ENCODE data around the gene LIN28A. TPM values are rescaled to one million over a fixed set of nuclear protein-coding genes. Genes with fewer than 3 reads are reported as not detected.

The LIN28A gene
- polyA plus RNA-seq, 1 donor from 2014 or later: 1.0 TPM

GRCh38 chr1:26469558-26469957 is 58.9 kb downstream of the LIN28A start:
- Histone ChIP-seq H3K9me2 (ENCODE audit: insufficient read depth, low read length) (no peaks in the 10 kb centered on the region), H3K9me3 (ENCODE audit: low read length) (no peaks in the 10 kb centered on the region), H3K79me2 (replicated peaks; ENCODE audit: insufficient read depth, low read length) (peaks cover 17% of the 10 kb centered on the region), H3K9ac (ENCODE audit: low read length) (no peak overlapping the region), H3F3A (ENCODE audit: insufficient read depth, low read length, poor library complexity, severe bottlenecking) (no peaks in the 10 kb centered on the region), H3K4me2 (ENCODE audit: low read length) (no peak overlapping the region), H2AFZ (ENCODE audit: low read depth, low read length) (no peak overlapping the region), H4K20me1 (ENCODE audit: insufficient read depth) (peaks cover 16% of the 10 kb centered on the region), H3K4me3 (ENCODE audit: low read length) (no peak overlapping the region), H3K36me3 (ENCODE audit: insufficient read depth, low read length) (no peaks in the 10 kb centered on the region), H3K27ac (ENCODE audit: low read length) (no peak overlapping the region), H3K27me3 (ENCODE audit: insufficient read depth, low read depth, low read length) (no peaks in the 10 kb centered on the region)
- TF ChIP-seq EZH2 (IDR thresholded peaks at IDR 0.05; ENCODE audit: borderline replicate concordance, insufficient read depth, low read length, poor library complexity, severe bottlenecking) (no peak), RAD21 (conservative IDR thresholded peaks at IDR 0.05) (no peak), TAF1 (IDR thresholded peaks at IDR 0.05; ENCODE audit: low read depth) (no peak), SMC3 (conservative IDR thresholded peaks at IDR 0.05; ENCODE audit: poor library complexity) (no peak), POLR2AphosphoS5 (IDR thresholded peaks at IDR 0.05) (no peak), MXI1 (conservative IDR thresholded peaks at IDR 0.05; ENCODE audit: poor library complexity, severe bottlenecking) (no peak), EP300 (conservative IDR thresholded peaks at IDR 0.05; ENCODE audit: poor library complexity, severe bottlenecking) (no peak), CTCF (IDR thresholded peaks at IDR 0.05; ENCODE audit: poor library complexity, severe bottlenecking) (no peak)

GRCh38 chr1:26470878-26471497 is 60.4 kb downstream of the LIN28A start:
- Histone ChIP-seq H3K27ac (ENCODE audit: low read length) (peak overlapping the region; percentile 96), H3K4me2 (ENCODE audit: low read length) (peak overlapping the region; percentile 86), H3K79me2 (replicated peaks; ENCODE audit: insufficient read depth, low read length) (peaks cover 21% of the 10 kb centered on the region), H3K9me2 (ENCODE audit: insufficient read depth, low read length) (no peaks in the 10 kb centered on the region), H3K9ac (ENCODE audit: low read length) (peak overlapping the region; percentile 98), H4K20me1 (ENCODE audit: insufficient read depth) (peaks cover 21% of the 10 kb centered on the region), H2AFZ (ENCODE audit: low read depth, low read length) (no peak overlapping the region), H3K9me3 (ENCODE audit: low read length) (no peaks in the 10 kb centered on the region), H3K36me3 (ENCODE audit: insufficient read depth, low read length) (no peaks in the 10 kb centered on the region), H3K4me3 (ENCODE audit: low read length) (peak overlapping the region; percentile 91), H3F3A (ENCODE audit: insufficient read depth, low read length, poor library complexity, severe bottlenecking) (no peaks in the 10 kb centered on the region), H3K27me3 (ENCODE audit: insufficient read depth, low read depth, low read length) (no peaks in the 10 kb centered on the region)
- no peak for TF ChIP-seq CTCF (IDR thresholded peaks at IDR 0.05; ENCODE audit: poor library complexity, severe bottlenecking)
- TF ChIP-seq SMC3 (conservative IDR thresholded peaks at IDR 0.05; ENCODE audit: poor library complexity): no peak
- TF ChIP-seq EP300 (conservative IDR thresholded peaks at IDR 0.05; ENCODE audit: poor library complexity, severe bottlenecking): no peak
- TF ChIP-seq REST (IDR thresholded peaks at IDR 0.05; ENCODE audit: borderline replicate concordance): no peak
- no peak for TF ChIP-seq TAF1 (IDR thresholded peaks at IDR 0.05; ENCODE audit: low read depth)
- no peak for TF ChIP-seq POLR2AphosphoS5 (IDR thresholded peaks at IDR 0.05)
- no peak for TF ChIP-seq RAD21 (conservative IDR thresholded peaks at IDR 0.05)
- no peak for TF ChIP-seq MXI1 (conservative IDR thresholded peaks at IDR 0.05; ENCODE audit: poor library complexity, severe bottlenecking)
- no peak for TF ChIP-seq EZH2 (IDR thresholded peaks at IDR 0.05; ENCODE audit: borderline replicate concordance, insufficient read depth, low read length, poor library complexity, severe bottlenecking)
